GM19455 (cell line): Measurements from ENCODE around the gene OSMR.

Experiments
- ATAC-seq: cut with Tn5 transposase; IDR thresholded peaks from one replicate; pipeline ENCODE4 v1.9.1; 2021; ENCODE audit not compliant: unreplicated experiment

The OSMR gene

GRCh38 chr5:38845526-38846378 is at the start of gene OSMR:
OSMR (plus strand) TSS chr5:38846012; CDS start chr5:38869045, 23,033 bp downstream.
- ATAC-seq, result no peak

DNA sequence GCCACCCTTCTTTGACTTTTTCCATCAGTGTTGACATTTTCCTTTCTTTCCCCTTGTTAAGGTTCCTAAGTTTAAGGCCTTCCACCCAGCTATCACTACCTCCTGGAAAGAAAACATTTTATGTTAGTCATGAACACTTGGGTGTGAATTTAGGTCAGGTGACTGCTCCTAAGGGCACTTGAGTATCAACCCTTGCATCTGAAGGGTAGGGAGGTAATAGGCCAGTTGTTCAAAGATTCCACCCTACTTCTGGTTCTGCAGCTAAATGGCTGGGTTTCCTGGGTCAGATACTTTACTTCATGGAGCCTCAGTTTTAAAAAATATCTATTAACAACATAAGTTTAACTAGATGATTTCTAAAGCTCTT is 49.1 kb upstream of the OSMR start:
- no peak for ATAC-seq

DNA sequence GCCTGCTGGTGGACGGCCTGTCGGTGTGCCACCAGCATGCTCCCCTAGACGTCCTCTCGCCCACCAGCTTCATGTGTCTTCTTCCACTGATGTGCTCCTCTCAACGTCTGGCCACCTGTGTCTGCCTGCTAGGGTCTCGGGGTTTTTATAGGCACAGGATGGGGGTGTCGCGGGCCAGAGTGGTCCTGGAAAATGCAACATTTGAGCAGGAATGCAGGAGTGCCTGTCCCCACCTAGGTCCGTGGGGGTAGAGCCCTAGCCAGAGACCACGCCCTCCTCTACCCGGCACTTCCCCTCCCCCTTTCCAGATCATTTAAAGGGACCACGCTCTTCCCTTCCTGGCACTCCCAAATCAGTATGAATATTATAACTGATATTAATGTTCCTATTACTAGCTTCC is 48.0 kb upstream of the OSMR start:
- ATAC-seq, result no peak

- no peak for ATAC-seq
Observed at GRCh38 chr5:38799556-38800377, 46.0 kb upstream of the OSMR start.

GRCh38 chr5:38800515-38800914 is 45.3 kb upstream of the OSMR start:
- ATAC-seq, result no peak

DNA sequence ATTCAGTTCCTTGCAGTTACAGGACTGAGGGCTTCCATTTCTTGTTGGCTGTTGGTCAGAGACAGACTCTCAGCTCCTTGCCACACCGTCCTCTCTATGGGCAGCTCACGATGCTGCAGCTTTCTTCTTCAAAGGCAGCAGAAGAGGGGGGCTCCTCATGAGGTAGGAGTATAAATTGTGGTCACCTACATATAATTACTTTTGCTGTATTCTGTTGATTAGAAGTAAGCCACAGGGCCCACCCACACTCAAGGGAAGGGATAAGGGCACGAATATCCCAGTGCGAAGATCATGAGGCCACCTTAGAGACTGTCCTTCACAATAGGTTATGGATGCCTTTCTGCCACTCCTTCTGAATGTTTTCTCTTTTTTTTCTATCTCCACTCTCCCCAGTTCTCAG is 43.7 kb upstream of the OSMR start:
- ATAC-seq, result no peak

DNA sequence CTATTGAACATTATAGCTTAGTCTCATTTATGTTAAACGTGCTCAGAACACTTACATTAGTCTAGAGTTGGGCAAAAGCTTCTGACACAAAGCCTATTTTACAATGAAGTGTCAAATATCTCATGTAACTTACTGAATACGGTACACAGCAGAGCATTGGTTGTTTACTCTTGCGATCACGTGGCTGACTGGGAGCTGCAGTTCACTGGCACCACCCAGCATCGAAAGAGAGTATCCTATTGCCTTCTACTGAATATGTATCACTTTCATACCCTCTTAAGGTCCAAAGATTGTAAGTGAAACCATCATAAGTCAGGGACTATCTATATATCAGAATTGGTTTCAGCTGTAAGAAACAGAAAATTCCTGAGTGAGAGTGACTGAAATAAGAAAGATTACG is 42.6 kb upstream of the OSMR start:
- ATAC-seq, result no peak

DNA sequence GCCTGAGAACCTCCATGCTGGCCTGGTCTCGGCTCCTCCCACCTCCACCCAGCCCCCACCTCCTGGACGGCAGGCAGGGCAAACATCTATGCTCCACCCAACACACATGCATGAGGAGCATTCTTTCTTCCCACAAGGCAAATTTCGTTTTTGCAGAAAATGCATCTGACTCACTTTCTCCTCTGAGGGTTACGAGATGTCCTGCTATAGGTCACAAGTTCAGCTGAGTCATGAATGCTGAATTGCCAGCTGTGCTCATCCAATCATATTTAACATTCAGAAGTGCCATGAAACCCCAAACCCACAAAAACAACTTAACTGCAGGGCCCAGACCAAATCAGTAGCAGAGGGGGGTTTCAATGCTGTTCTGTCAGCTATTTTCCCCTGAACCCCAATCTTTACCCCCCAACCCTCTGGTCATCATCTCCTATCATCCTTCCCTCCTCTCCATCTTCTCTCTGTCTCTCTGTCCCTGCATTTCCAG is 39.0 kb upstream of the OSMR start:
- ATAC-seq, result no peak

- ATAC-seq, result no peak
Observed at GRCh38 chr5:38807570-38808483, 38.0 kb upstream of the OSMR start.

DNA sequence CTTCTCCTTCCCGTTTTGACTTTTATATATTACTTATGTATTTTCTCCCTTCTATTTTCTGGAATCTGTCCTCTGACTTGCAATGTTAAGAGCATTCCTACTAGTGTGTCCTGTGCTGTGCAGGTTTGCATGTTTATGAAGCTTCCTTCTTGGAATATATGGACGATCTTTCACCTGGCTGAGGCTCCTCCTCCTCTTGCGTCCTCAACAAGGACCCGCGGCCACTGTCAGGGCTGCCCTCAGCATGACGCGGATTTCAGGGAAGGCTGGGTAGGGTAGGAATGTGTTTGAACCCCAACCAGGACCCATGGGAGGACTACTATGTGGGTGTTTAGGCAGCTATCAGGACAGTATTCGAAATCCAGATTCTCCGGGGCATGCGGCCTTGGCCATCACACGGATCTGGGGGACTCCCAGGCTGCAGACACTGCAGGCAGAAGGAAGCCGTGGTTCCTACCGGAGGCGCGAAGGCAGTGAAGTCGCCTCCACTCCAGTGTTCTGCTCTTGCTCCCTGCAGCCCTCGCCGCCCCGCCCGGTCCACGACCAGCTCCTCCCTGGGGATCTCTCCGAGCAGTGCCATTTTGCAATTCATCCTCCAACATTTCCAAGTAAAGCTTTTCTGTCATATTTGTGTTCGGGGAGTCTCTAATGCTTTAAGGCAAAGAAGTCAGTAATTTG is 37.0 kb upstream of the OSMR start:
- no peak for ATAC-seq

GRCh38 chr5:38809388-38810359 is 36.1 kb upstream of the OSMR start:
- ATAC-seq, result no peak

- no peak for ATAC-seq
Observed at GRCh38 chr5:38814879-38815278, 30.9 kb upstream of the OSMR start.

- no peak for ATAC-seq
Observed at GRCh38 chr5:38816083-38817030, 29.5 kb upstream of the OSMR start.

- ATAC-seq, result no peak
Observed at GRCh38 chr5:38821679-38822078, 24.1 kb upstream of the OSMR start.

GRCh38 chr5:38823503-38823902 is 22.3 kb upstream of the OSMR start:
- ATAC-seq, result no peak

GRCh38 chr5:38824821-38825220 is 21.0 kb upstream of the OSMR start:
- no peak for ATAC-seq

DNA sequence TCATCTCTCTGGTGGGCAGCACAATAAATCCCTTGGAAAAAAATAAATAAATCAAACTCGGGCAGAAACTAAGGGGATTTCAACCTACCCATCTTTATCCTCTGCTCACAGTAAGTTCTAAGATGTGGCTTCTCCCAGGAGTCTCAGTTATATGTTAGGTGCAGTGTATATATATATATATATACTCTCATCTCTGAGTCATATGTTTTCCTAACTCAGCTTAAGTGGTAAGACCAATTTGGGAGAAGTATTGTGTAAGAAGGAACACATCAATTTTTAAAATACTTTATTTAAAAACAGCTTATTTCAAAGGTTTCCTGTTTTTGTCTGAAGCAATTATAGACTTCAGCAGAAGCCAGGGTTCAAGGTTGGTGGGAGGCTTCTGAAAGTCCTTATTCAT is 20.3 kb upstream of the OSMR start:
- no peak for ATAC-seq

GRCh38 chr5:38827525-38827924 is 18.3 kb upstream of the OSMR start:
- no peak for ATAC-seq
